Left ventricle myocardium superior (tissue), 1 donor: Measurements from ENCODE around the gene SYMPK. TPM values are rescaled to one million over a fixed set of nuclear protein-coding genes. Genes with fewer than 3 reads are reported as not detected.
A peak's percentile ranks its signal among the peaks of the same experiment; 100 is the strongest.

Source experiments
- ATAC-seq: fragments of 200-7000 bp; cut with Tn5 transposase; one replicate; pipeline ENCODE4 v1.9.1; 2020; ENCODE audit warnings: mild to moderate bottlenecking, moderate library complexity
- DNase-seq: peaks from one replicate; pipeline ENCODE4 v3.0.0-alpha.2; 2020
- intact Hi-C: fragments of 100-400 bp; cut with micrococcal nuclease; formaldehyde crosslinking; loops from one replicate; pipeline ENCODE4 v1.11.0; 2022
- total RNA-seq: library from RNA; stranded (reverse); fragmentation: NEBNext Ultra II Directional; extraction: Animal tissue kit (Norgen Biotek cat#: 25700); gene quantifications from one replicate; pipeline ENCODE4 v1.2.1, GENCODE V29; 2021
- donor health status: DM: no; HTN: yes; CAD: no; lungs with severe emphysema.

Gene SYMPK
- total RNA-seq, 1 donor from 2014 or later: 38.3 TPM

GRCh38 chr19:45887200-45887710, 24.3 kb upstream of the SYMPK start:
- DNase-seq: no peak
- no peak for ATAC-seq
- intact Hi-C loops: no loop called here

- intact Hi-C loops: no loop called here
- ATAC-seq (peak; percentile 92), DNase-seq (peak; percentile 93)
Measured at GRCh38 chr19:45886427-45887199, 23.7 kb upstream of the SYMPK start.

GRCh38 chr19:45885556-45886426, 22.8 kb upstream of the SYMPK start, which contains the start of gene IRF2BP1:
IRF2BP1 (minus strand) TSS chr19:45886141; CDS start chr19:45885774, 367 bp downstream.
- peak; percentile 88 for ATAC-seq
- intact Hi-C loops: no loop called here
- peak; percentile 95 for DNase-seq

- intact Hi-C loops: no loop called here
- DNase-seq (no peak), ATAC-seq (peak; percentile 1)
Measured at GRCh38 chr19:45884682-45885555, 22.0 kb upstream of the SYMPK start.

GRCh38 chr19:45883881-45884681, 21.1 kb upstream of the SYMPK start:
- no peak for DNase-seq
- no peak for ATAC-seq
- intact Hi-C loops: no loop called here

- no peak for ATAC-seq
- intact Hi-C loops: no loop called here
- DNase-seq: no peak
Measured at GRCh38 chr19:45883586-45883880, 20.6 kb upstream of the SYMPK start.

- intact Hi-C loops: no loop called here
- ATAC-seq: no peak
- peak; percentile 86 for DNase-seq
Measured at GRCh38 chr19:45882652-45883585, 20.0 kb upstream of the SYMPK start.

- intact Hi-C loops: no loop called here
- no peak for DNase-seq
Measured at GRCh38 chr19:45881909-45882528, 19.1 kb upstream of the SYMPK start.

GRCh38 chr19:45881082-45881908, 18.3 kb upstream of the SYMPK start:
- ATAC-seq: no peak
- intact Hi-C loops: no loop called here
- DNase-seq: no peak

More at GRCh38 chr19:45881909-45882528, 19.1 kb upstream of the SYMPK start:
- ATAC-seq: no peak

GRCh38 chr19:45879971-45880370, 17.0 kb upstream of the SYMPK start:
- ATAC-seq: no peak
- intact Hi-C loops: no loop called here

GRCh38 chr19:45879055-45879454, 16.1 kb upstream of the SYMPK start:
- no peak for DNase-seq
- no peak for ATAC-seq
- intact Hi-C loops: no loop called here

More at GRCh38 chr19:45879971-45880370, 17.0 kb upstream of the SYMPK start:
- DNase-seq: no peak

- intact Hi-C loops: no loop called here
- no peak for ATAC-seq
Measured at GRCh38 chr19:45878043-45878794, 15.3 kb upstream of the SYMPK start.

GRCh38 chr19:45876411-45877197, 13.7 kb upstream of the SYMPK start:
- intact Hi-C loops: no loop called here
- ATAC-seq: peak; percentile 60

More at GRCh38 chr19:45878043-45878794, 15.3 kb upstream of the SYMPK start:
- DNase-seq: no peak

GRCh38 chr19:45876161-45876410, 13.1 kb upstream of the SYMPK start:
- intact Hi-C loops: no loop called here
- DNase-seq (no peak), ATAC-seq (peak; percentile 9)

More at GRCh38 chr19:45876411-45877197, 13.7 kb upstream of the SYMPK start:
- peak; percentile 58 for DNase-seq

GRCh38 chr19:45874620-45874966, 11.6 kb upstream of the SYMPK start:
- intact Hi-C loops: no loop called here
- ATAC-seq: no peak
- DNase-seq: no peak
